ENCODE measurements around the gene ULK1. TPM values are rescaled to one million over a fixed set of nuclear protein-coding genes. Genes with fewer than 3 reads are reported as not detected.

ULK1 gene
- polyA plus RNA-seq, 2 donors, result 11.5 to 31.6 TPM

DNA sequence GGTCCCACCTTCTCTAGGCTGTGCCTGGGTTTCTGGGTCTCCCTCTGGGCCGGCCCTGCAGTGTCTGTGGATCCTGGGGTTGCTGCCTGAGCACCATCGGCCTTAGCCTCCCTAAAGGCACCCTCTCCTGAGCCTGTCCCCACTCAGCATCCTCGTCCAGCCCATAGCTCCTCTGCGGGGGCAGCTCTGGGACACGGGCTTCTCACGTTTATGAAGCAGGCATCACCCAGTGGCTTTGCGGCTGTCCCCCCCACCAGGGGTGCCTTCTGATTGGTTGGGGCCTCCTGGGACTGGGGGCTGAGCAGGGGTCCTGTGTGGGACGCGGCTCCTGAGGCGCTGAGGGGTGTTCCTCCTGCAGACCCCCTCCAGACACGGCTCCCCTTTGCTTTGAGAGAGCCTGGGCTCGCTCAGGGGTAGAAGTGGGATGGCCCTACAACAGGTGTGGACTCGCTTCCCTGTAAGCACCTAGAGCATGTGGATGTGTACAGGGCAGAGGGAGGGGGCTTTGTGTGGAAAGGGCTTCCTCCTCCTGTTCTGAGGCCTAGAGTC lies 10.7 kb downstream of the ULK1 start:
- WGBS, 2 donors, result 85 to 86% methylated on average over 13 of the region's 13 CpGs

GRCh38 chr12:131905630-131906091 lies 11.2 kb downstream of the ULK1 start:
- peaks cover 16 to 32% of the 10 kb centered on the region in 2 donors for H3K36me3 ChIP-seq (ENCODE audit: control insufficient read depth in 2 of 2, insufficient read depth in 2 of 2, low read length in 1 of 2)
- H3K4me3 ChIP-seq (ENCODE audit: low read depth in 1 of 2, low read length in 2 of 2), result no peak overlapping the region
- H3K9me3 ChIP-seq (ENCODE audit: control insufficient read depth in 2 of 2, insufficient read depth in 1 of 2, low read depth in 1 of 2, low read length in 1 of 2), result no peaks in the 10 kb centered on the region
- H3K27ac ChIP-seq (ENCODE audit: low read depth in 2 of 2, low read length in 1 of 2), result no peak overlapping the region
- WGBS, 2 donors, result 90% methylated on average over 15 of the region's 15 CpGs
- peaks cover 15 to 27% of the 10 kb centered on the region in 2 donors for H3K4me1 ChIP-seq (ENCODE audit: control insufficient read depth in 2 of 2, insufficient read depth in 2 of 2, low read length in 1 of 2)
- H3K27me3 ChIP-seq (ENCODE audit: control insufficient read depth in 1 of 2, insufficient read depth in 2 of 2, low read length in 2 of 2), result no peaks in the 10 kb centered on the region

More for the DNA sequence above, 10.7 kb downstream of the ULK1 start:
- no peak overlapping the region for H3K27ac ChIP-seq (ENCODE audit: low read depth in 2 of 2, low read length in 1 of 2)
- H3K36me3 ChIP-seq (ENCODE audit: control insufficient read depth in 2 of 2, insufficient read depth in 2 of 2, low read length in 1 of 2), result peaks cover 14 to 27% of the 10 kb centered on the region in 2 donors
- peaks cover 15 to 30% of the 10 kb centered on the region in 2 donors for H3K4me1 ChIP-seq (ENCODE audit: control insufficient read depth in 2 of 2, insufficient read depth in 2 of 2, low read length in 1 of 2)
- H3K27me3 ChIP-seq (ENCODE audit: control insufficient read depth in 1 of 2, insufficient read depth in 2 of 2, low read length in 2 of 2), result no peaks in the 10 kb centered on the region
- no peaks in the 10 kb centered on the region for H3K9me3 ChIP-seq (ENCODE audit: control insufficient read depth in 2 of 2, insufficient read depth in 1 of 2, low read depth in 1 of 2, low read length in 1 of 2)
- no peak overlapping the region for H3K4me3 ChIP-seq (ENCODE audit: low read depth in 1 of 2, low read length in 2 of 2)

DNA sequence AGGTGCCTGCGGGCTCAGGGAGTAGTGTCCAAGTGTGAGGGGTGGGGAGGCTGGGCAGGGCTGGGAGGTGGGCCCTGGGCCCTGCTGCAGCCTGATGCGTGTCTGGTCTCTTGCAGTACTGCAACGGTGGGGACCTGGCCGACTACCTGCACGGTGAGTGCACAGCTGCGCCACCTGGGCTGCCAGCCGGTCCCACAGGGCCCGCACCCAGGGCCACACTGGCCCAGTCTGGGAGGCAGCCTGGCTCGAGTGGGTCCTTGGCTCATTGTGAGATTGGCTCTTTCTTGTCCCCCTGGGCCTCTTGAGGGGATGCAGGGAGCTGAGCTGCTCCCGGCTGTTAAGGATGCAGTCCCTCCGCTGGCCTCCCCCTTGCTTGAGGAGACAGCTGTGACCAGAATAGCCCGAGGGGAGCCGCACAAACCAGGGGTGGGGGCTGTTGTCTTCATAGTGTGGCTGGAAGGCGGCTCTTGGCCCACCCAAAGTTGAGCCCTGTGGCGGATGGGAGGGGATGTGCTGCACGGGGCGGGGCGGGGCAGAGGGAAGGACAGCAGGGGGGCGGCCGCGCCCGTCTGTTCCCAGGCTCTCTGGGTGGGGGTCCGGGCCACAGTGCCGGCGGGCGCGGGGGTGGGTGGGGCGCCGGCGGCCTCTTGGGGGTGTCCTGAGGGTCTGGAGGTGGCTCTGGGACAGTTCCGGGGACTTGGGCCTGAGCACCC lies 13.1 kb downstream of the ULK1 start:
- no peak overlapping the region for H3K27ac ChIP-seq (ENCODE audit: low read depth in 2 of 2, low read length in 1 of 2)
- 92 to 93% methylated on average over 28 to 31 of the region's 31 CpGs for WGBS, 2 donors
- H3K9me3 ChIP-seq (ENCODE audit: control insufficient read depth in 2 of 2, insufficient read depth in 1 of 2, low read depth in 1 of 2, low read length in 1 of 2), result no peaks in the 10 kb centered on the region
- H3K4me1 ChIP-seq (ENCODE audit: control insufficient read depth in 2 of 2, insufficient read depth in 2 of 2, low read length in 1 of 2), result peaks cover 6 to 19% of the 10 kb centered on the region in 2 donors
- no peak overlapping the region for H3K4me3 ChIP-seq (ENCODE audit: low read depth in 1 of 2, low read length in 2 of 2)
- peaks cover 16 to 49% of the 10 kb centered on the region in 2 donors for H3K36me3 ChIP-seq (ENCODE audit: control insufficient read depth in 2 of 2, insufficient read depth in 2 of 2, low read length in 1 of 2)
- no peaks in the 10 kb centered on the region for H3K27me3 ChIP-seq (ENCODE audit: control insufficient read depth in 1 of 2, insufficient read depth in 2 of 2, low read length in 2 of 2)

DNA sequence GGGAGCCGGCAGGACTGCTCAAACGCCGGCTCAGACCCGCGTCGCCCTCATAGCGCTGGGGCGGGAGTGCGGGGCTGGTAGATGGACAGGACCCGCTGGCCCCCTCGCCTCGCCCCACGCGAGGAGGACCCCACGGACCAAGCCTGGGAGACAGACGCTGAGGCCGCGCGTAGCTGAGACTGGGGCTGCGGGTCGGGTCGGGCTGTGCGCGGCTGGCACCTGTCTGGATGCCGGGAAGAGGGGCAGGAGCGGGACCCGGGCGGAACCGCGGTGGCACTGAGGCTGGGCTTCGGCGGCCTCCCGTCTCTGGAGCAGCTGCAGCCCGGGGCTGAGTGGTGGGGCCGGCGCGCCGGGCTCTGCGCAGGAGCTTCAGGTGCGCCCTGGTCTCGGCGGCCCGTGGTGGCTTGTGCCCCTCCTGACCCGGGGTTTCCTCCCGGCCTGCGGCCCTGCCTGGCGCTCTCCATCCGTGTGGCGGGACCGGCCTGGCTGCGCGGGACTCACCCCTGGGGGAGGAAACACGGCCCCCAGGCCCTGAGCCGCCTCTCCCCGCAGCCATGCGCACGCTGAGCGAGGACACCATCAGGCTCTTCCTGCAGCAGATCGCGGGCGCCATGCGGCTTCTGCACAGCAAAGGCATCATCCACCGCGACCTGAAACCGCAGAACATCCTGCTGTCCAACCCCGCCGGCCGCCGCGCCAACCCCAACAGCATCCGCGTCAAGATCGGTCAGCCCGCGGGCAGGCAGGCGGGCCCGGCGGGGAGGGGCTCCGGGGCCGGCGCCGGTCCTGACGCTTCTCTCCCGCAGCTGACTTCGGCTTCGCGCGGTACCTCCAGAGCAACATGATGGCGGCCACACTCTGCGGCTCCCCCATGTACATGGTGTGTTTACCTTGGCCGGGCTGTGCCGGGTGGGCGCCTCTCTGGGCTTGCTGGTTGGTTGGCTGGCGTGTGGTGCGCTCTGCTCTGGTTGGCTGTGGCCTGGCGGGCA lies 14.0 kb downstream of the ULK1 start:
- Histone ChIP-seq H3K27me3 (ENCODE audit: control insufficient read depth in 1 of 2, insufficient read depth in 2 of 2, low read length in 2 of 2) (no peaks in the 10 kb centered on the region), H3K4me1 (ENCODE audit: control insufficient read depth in 2 of 2, insufficient read depth in 2 of 2, low read length in 1 of 2) (peaks cover 0 to 15% of the 10 kb centered on the region in 2 donors), H3K9me3 (ENCODE audit: control insufficient read depth in 2 of 2, insufficient read depth in 1 of 2, low read depth in 1 of 2, low read length in 1 of 2) (no peaks in the 10 kb centered on the region), H3K27ac (ENCODE audit: low read depth in 2 of 2, low read length in 1 of 2) (no peak overlapping the region), H3K36me3 (ENCODE audit: control insufficient read depth in 2 of 2, insufficient read depth in 2 of 2, low read length in 1 of 2) (peaks cover 16 to 55% of the 10 kb centered on the region in 2 donors), H3K4me3 (ENCODE audit: low read depth in 1 of 2, low read length in 2 of 2) (no peak overlapping the region)
- WGBS, 2 donors, result 97% methylated on average over 81 to 96 of the region's 96 CpGs

GRCh38 chr12:131909081-131909751 lies 14.8 kb downstream of the ULK1 start:
- Histone ChIP-seq H3K4me3 (ENCODE audit: low read depth in 1 of 2, low read length in 2 of 2) (no peak overlapping the region), H3K4me1 (ENCODE audit: control insufficient read depth in 2 of 2, insufficient read depth in 2 of 2, low read length in 1 of 2) (peaks cover 0 to 15% of the 10 kb centered on the region in 2 donors), H3K9me3 (ENCODE audit: control insufficient read depth in 2 of 2, insufficient read depth in 1 of 2, low read depth in 1 of 2, low read length in 1 of 2) (no peaks in the 10 kb centered on the region), H3K27ac (ENCODE audit: low read depth in 2 of 2, low read length in 1 of 2) (no peak overlapping the region), H3K27me3 (ENCODE audit: control insufficient read depth in 1 of 2, insufficient read depth in 2 of 2, low read length in 2 of 2) (no peaks in the 10 kb centered on the region), H3K36me3 (ENCODE audit: control insufficient read depth in 2 of 2, insufficient read depth in 2 of 2, low read length in 1 of 2) (peaks cover 16 to 60% of the 10 kb centered on the region in 2 donors)
- WGBS, 2 donors, result 94 to 96% methylated on average over 53 to 61 of the region's 61 CpGs

DNA sequence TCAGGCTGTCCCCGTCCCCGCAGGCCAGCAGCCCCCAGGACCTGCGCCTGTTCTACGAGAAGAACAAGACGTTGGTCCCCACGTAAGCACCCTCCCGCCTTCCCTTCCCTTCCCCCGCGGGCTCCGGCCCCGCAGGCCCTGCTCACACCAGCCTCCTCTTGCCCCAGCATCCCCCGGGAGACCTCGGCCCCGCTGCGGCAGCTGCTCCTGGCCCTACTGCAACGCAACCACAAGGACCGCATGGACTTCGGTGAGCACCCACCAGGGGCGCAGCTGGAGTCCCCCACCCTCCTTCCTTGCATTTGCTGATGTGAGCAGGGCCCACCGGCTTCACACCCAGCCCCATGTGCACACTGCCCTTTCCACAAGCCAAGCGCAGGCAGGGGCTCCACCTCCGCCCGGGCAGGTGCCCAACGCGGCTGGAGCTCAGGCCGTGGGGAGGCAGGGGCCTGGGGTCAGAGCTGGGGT lies 15.4 kb downstream of the ULK1 start:
- 93 to 94% methylated on average over 26 of the region's 26 CpGs for WGBS, 2 donors
- H3K9me3 ChIP-seq (ENCODE audit: control insufficient read depth in 2 of 2, insufficient read depth in 1 of 2, low read depth in 1 of 2, low read length in 1 of 2), result no peaks in the 10 kb centered on the region
- H3K27ac ChIP-seq (ENCODE audit: low read depth in 2 of 2, low read length in 1 of 2), result no peak overlapping the region
- H3K4me1 ChIP-seq (ENCODE audit: control insufficient read depth in 2 of 2, insufficient read depth in 2 of 2, low read length in 1 of 2), result peaks cover 0 to 10% of the 10 kb centered on the region in 2 donors
- H3K36me3 ChIP-seq (ENCODE audit: control insufficient read depth in 2 of 2, insufficient read depth in 2 of 2, low read length in 1 of 2), result peaks cover 16 to 64% of the 10 kb centered on the region in 2 donors
- H3K27me3 ChIP-seq (ENCODE audit: control insufficient read depth in 1 of 2, insufficient read depth in 2 of 2, low read length in 2 of 2), result no peaks in the 10 kb centered on the region
- H3K4me3 ChIP-seq (ENCODE audit: low read depth in 1 of 2, low read length in 2 of 2), result no peak overlapping the region

- H3K4me1 ChIP-seq (ENCODE audit: control insufficient read depth in 2 of 2, insufficient read depth in 2 of 2, low read length in 1 of 2), result peaks cover 0 to 10% of the 10 kb centered on the region in 2 donors
- H3K36me3 ChIP-seq (ENCODE audit: control insufficient read depth in 2 of 2, insufficient read depth in 2 of 2, low read length in 1 of 2), result peaks cover 16 to 68% of the 10 kb centered on the region in 2 donors
Measured at GRCh38 chr12:131910302-131911027, 16.0 kb downstream of the ULK1 start.

GRCh38 chr12:131911028-131911650 lies 16.7 kb downstream of the ULK1 start:
- WGBS, 2 donors, result 91 to 93% methylated on average over 17 of the region's 17 CpGs
- no peak overlapping the region for H3K4me3 ChIP-seq (ENCODE audit: low read depth in 1 of 2, low read length in 2 of 2)
- peaks cover 16 to 75% of the 10 kb centered on the region in 2 donors for H3K36me3 ChIP-seq (ENCODE audit: control insufficient read depth in 2 of 2, insufficient read depth in 2 of 2, low read length in 1 of 2)
- H3K4me1 ChIP-seq (ENCODE audit: control insufficient read depth in 2 of 2, insufficient read depth in 2 of 2, low read length in 1 of 2), result peaks cover 0 to 10% of the 10 kb centered on the region in 2 donors
- no peaks in the 10 kb centered on the region for H3K9me3 ChIP-seq (ENCODE audit: control insufficient read depth in 2 of 2, insufficient read depth in 1 of 2, low read depth in 1 of 2, low read length in 1 of 2)
- no peak overlapping the region for H3K27ac ChIP-seq (ENCODE audit: low read depth in 2 of 2, low read length in 1 of 2)
- no peaks in the 10 kb centered on the region for H3K27me3 ChIP-seq (ENCODE audit: control insufficient read depth in 1 of 2, insufficient read depth in 2 of 2, low read length in 2 of 2)

More at GRCh38 chr12:131910302-131911027, 16.0 kb downstream of the ULK1 start:
- WGBS, 2 donors, result 65 to 74% methylated on average over 23 of the region's 23 CpGs
- no peak overlapping the region for H3K27ac ChIP-seq (ENCODE audit: low read depth in 2 of 2, low read length in 1 of 2)
- no peak overlapping the region for H3K4me3 ChIP-seq (ENCODE audit: low read depth in 1 of 2, low read length in 2 of 2)
- no peaks in the 10 kb centered on the region for H3K9me3 ChIP-seq (ENCODE audit: control insufficient read depth in 2 of 2, insufficient read depth in 1 of 2, low read depth in 1 of 2, low read length in 1 of 2)
- no peaks in the 10 kb centered on the region for H3K27me3 ChIP-seq (ENCODE audit: control insufficient read depth in 1 of 2, insufficient read depth in 2 of 2, low read length in 2 of 2)
